Neural progenitor cell (in vitro differentiated cells): ENCODE data around the gene USP53. TPM values are rescaled to one million over a fixed set of nuclear protein-coding genes. Genes with fewer than 3 reads are reported as not detected.
"Not testable (repeated sequence)": the region's sequence is repeated elsewhere in the genome, so short reads cannot be mapped to it uniquely, and the experiment has no call there.

ENCODE experiments used
- DNase-seq: peaks from one replicate; pipeline ENCODE4 v3.0.0-alpha.2; 2016; ENCODE audit warnings: low spot score
- H2AFZ ChIP-seq: fragments of 200-600 bp; sonication (generic); replicated peaks from 2 replicates; pipeline ENCODE4 v1.6.1; 2016; ENCODE audit warnings: antibody characterized with exemption
- H3F3A ChIP-seq: fragments of 200-600 bp; sonication (generic); 2 replicates; pipeline ENCODE4 v1.6.1; 2016; ENCODE audit warnings: antibody characterized with exemption, low read depth
- H3K27ac ChIP-seq: fragments of 200-600 bp; sonication (generic); 2 replicates; pipeline ENCODE4 v1.5.1; 2016; ENCODE audit warnings: mild to moderate bottlenecking
- H3K27me3 ChIP-seq: fragments of 200-600 bp; sonication (generic); 2 replicates; pipeline ENCODE4 v1.6.1; 2016; ENCODE audit warnings: mild to moderate bottlenecking, moderate library complexity
- H3K36me3 ChIP-seq: fragments of 200-600 bp; sonication (generic); 2 replicates; pipeline ENCODE4 v1.5.1; 2016
- H3K4me1 ChIP-seq: fragments of 200-600 bp; sonication (generic); 2 replicates; pipeline ENCODE4 v1.6.1; 2016; ENCODE audit warnings: mixed run types
- H3K4me2 ChIP-seq: fragments of 200-600 bp; sonication (generic); 2 replicates; pipeline ENCODE4 v1.6.1; 2016
- H3K4me3 ChIP-seq: fragments of 200-600 bp; sonication (generic); 2 replicates; pipeline ENCODE4 v1.5.1; 2016
- H3K79me2 ChIP-seq: fragments of 200-600 bp; sonication (generic); 2 replicates; pipeline ENCODE4 v1.6.1; 2016; ENCODE audit warnings: low read depth
- H3K9ac ChIP-seq: fragments of 200-600 bp; sonication (generic); 2 replicates; pipeline ENCODE4 v1.6.1; 2016
- H3K9me3 ChIP-seq: fragments of 200-600 bp; sonication (generic); 2 replicates; pipeline ENCODE4 v1.5.1; 2016; ENCODE audit warnings: low read depth
- H4K20me1 ChIP-seq: fragments of 200-600 bp; sonication (generic); 2 replicates; pipeline ENCODE4 v1.6.1; 2016; ENCODE audit warnings: low read depth
- H3K27ac Mint-ChIP-seq: 3 replicates; pipeline ENCODE4 v1.8.0; 2021; ENCODE audit warnings: mixed read lengths
- H3K27me3 Mint-ChIP-seq: 2 replicates; pipeline ENCODE4 v1.8.0; 2022; ENCODE audit warnings: low read depth, mild to moderate bottlenecking, inconsistent platforms, moderate library complexity, mixed read lengths; ENCODE audit not compliant: insufficient read depth
- H3K36me3 Mint-ChIP-seq: 3 replicates; pipeline ENCODE4 v1.8.0; 2021; ENCODE audit warnings: mixed read lengths
- H3K4me1 Mint-ChIP-seq: 3 replicates; pipeline ENCODE4 v1.8.0; 2021; ENCODE audit warnings: mixed read lengths
- H3K4me3 Mint-ChIP-seq: 3 replicates; pipeline ENCODE4 v1.8.0; 2021; ENCODE audit warnings: mild to moderate bottlenecking, moderate library complexity, mixed read lengths
- H3K9me3 Mint-ChIP-seq: 3 replicates; pipeline ENCODE4 v1.8.0; 2020; ENCODE audit warnings: mixed read lengths
- CTCF ChIP-seq: fragments of 200-600 bp; sonication (generic); IDR thresholded peaks from 2 replicates; pipeline ENCODE4 v1.5.1; 2017; ENCODE audit warnings: antibody characterized with exemption, mild to moderate bottlenecking
- EZH2 ChIP-seq: fragments of 200-600 bp; sonication (generic); IDR thresholded peaks from 2 replicates; pipeline ENCODE4 v1.6.1; 2017; ENCODE audit warnings: antibody characterized with exemption, mild to moderate bottlenecking, moderate library complexity
- EZH2phosphoT487 ChIP-seq: fragments of 200-600 bp; sonication (generic); IDR thresholded peaks from 2 replicates; pipeline ENCODE4 v1.6.1; 2017; ENCODE audit warnings: antibody characterized with exemption
- total RNA-seq: library from RNA; depleted of rRNA; stranded (reverse); fragments of >200 nt; gene quantifications from 2 replicates; pipeline ENCODE4 v1.2.3, GENCODE V29; 2015; ENCODE audit warnings: low replicate concordance

USP53 gene
- total RNA-seq, 1 donor from 2014 or later: 38.7 TPM

DNA sequence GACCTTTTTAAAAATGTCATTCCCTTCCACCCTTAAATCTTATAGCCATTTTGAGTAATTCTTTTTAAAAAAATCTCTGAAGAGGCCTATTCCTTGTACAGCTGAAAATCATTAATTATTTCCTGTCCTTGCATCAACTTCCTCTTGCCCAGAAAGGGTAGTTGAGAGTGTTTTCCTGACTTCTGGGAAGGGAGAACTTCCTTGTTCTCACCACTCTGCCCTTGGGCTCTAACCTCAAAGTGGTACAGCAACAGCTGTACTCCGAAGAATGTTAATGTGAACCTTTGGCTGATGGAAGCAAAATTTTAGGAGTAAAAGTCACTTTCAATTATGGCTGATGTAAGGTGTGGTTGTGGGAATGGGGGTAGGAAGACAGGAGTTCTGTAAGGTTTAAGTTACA, 124.5 kb downstream of the USP53 start:
- H3K9ac ChIP-seq: no peak overlapping the region
- Mint-ChIP-seq H3K27me3 (no peaks in the 10 kb centered on the region), H3K4me3 (no peak overlapping the region), H3K9me3 (no peaks in the 10 kb centered on the region), H3K4me1 (no peaks in the 10 kb centered on the region), H3K36me3 (no peaks in the 10 kb centered on the region), H3K27ac (no peak overlapping the region)
- no peaks in the 10 kb centered on the region for H3K36me3 ChIP-seq
- DNase-seq: no peak
- H3K27ac ChIP-seq: no peak overlapping the region
- H3K27me3 ChIP-seq: no peaks in the 10 kb centered on the region
- no peaks in the 10 kb centered on the region for H3K4me1 ChIP-seq
- no peak overlapping the region for H3K4me2 ChIP-seq
- H3K4me3 ChIP-seq: no peak overlapping the region
- no peaks in the 10 kb centered on the region for H3F3A ChIP-seq
- H3K9me3 ChIP-seq: no peaks in the 10 kb centered on the region
- H2AFZ ChIP-seq: no peak overlapping the region
- no peaks in the 10 kb centered on the region for H4K20me1 ChIP-seq
- no peak for TF ChIP-seq EZH2phosphoT487
- no peak for TF ChIP-seq EZH2
- TF ChIP-seq CTCF: no peak
- H3K79me2 ChIP-seq: no peaks in the 10 kb centered on the region

DNA sequence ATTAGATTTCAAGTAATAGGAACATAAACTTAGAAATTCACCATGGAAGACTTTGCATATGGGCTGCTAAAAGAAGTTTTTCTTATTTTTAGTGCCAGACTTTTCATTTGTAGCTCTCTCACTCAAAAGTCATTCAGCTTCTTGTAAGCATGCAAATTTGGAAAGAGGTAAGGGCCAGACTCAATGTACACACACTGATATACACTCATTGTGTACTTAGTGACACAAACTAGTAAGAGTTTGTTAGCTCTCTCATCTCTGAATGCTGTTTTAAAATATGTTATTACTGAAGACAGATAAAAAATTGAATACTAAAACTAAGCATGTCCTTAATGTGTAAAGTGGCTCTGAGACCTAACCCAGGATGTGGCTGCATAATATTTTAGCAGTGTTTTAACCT, 127.4 kb downstream of the USP53 start:
- not testable (repeated sequence) for H4K20me1 ChIP-seq, H3K36me3 ChIP-seq, H3K4me1 ChIP-seq, H3K36me3 Mint-ChIP-seq, H3K4me3 ChIP-seq, H3K79me2 ChIP-seq, H3K9me3 ChIP-seq, H3F3A ChIP-seq, H3K4me2 ChIP-seq, H3K27me3 ChIP-seq, H2AFZ ChIP-seq, H3K27ac Mint-ChIP-seq, H3K27me3 Mint-ChIP-seq, H3K9ac ChIP-seq, H3K27ac ChIP-seq, H3K9me3 Mint-ChIP-seq, H3K4me1 Mint-ChIP-seq, DNase-seq, H3K4me3 Mint-ChIP-seq

- not testable (repeated sequence) for H3K36me3 Mint-ChIP-seq, H3K27me3 Mint-ChIP-seq, H2AFZ ChIP-seq, H4K20me1 ChIP-seq, H3K27ac Mint-ChIP-seq, H3K9ac ChIP-seq, H3K27ac ChIP-seq, H3K9me3 ChIP-seq, H3K4me3 Mint-ChIP-seq, H3K4me1 Mint-ChIP-seq, H3K4me1 ChIP-seq, H3K36me3 ChIP-seq, DNase-seq, H3K4me3 ChIP-seq, H3K9me3 Mint-ChIP-seq, H3F3A ChIP-seq, H3K4me2 ChIP-seq, H3K27me3 ChIP-seq, H3K79me2 ChIP-seq
Observed at GRCh38 chr4:119343293-119343692, 130.8 kb downstream of the USP53 start.

Other genes with a start within 250 kb of the USP53 start
- gene MYOZ2, start 76.9 kb upstream of the USP53 start, total RNA-seq: not detected in 2 replicates
- gene FABP2, start 109.4 kb downstream of the USP53 start, total RNA-seq: not detected in 2 replicates